Activated CD4-positive, CD25-positive, alpha-beta regulatory T cell treated with anti-CD3 and anti-CD28 coated beads, Interleukin-2, amount 50 U/mL, for 16 hours (primary cell): ENCODE results near the gene ZBED4.

Experiments
- DNase-seq: peaks from one replicate; pipeline ENCODE4 v3.0.0-alpha.2; 2020; ENCODE audit warnings: low read depth, low spot score

Gene ZBED4

DNA sequence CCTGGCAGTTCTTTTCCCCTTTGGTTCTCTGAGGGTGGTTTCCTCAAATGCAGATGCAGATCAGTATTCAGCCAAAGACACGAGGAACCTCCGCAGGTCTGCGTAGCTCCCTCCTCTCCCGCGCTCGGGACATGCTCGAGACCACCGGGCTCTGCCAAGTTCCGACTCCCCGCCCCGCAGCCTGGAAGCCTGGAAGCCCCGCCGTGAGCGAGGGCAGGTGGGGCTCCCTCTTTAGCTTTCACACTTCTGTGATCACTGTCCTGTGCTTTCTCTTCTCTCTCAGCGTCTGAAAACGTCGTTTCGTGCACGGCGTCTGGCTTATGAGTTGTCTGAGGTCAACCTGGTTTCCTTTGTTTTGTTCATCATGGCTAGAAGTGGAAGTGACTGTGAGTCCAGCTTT lies 26.6 kb downstream of the ZBED4 start:
- no peak for DNase-seq

DNA sequence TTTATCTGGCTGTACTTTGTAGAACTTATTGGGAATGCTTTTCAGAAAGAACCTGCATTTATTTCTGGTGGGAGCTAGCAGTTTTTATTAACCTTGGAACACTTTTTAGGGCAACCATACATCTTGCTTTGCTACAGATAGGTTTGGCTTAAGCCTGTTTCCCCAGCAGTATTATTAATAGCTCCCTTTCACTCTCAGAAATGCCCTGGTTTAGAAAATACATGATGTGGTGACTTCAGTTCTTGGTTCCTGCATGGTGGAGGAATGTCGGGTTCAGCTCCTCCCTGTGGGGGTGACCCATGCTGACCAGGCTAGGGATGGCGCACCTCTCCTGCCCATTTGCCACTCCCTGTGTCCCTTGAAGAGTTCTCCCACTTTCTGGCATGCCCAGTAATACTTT lies 28.2 kb downstream of the ZBED4 start:
- DNase-seq, result no peak

DNA sequence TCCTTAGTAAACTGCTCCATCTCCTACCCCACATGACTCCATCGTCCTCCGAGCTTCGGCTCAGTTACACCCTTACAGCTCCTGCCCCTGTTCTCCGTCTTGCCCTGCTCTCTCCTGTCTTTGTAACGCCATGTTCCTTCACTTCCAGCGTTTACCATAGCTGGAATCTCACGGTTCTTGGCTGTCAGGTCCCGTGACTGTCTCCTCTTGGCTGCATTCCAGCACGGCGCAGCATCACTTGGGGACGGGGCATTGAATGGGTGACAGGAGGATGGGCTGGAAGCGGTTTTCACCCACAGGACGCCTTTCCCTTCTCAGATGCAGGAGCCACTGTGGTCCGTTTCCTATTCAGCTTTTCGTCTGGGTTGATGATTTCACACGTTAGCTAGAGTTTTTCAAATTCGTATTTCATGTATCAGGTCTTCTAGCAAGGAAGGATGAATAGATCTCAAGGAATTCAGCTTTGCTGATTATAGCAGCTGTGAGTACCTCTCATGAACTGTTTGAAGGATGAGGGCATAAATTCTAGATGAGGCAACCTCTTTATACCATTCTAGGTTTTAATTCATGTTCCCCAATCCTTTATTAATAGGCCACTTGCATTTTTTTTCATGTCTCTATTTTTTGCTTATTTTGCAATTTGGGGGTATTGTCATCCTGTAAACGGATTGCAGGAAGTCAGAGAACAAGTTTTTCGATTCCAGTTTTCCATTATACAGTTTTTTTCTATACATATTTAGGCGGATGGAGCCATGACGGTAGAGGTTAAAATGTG lies 29.1 kb downstream of the ZBED4 start:
- DNase-seq, result no peak

DNA sequence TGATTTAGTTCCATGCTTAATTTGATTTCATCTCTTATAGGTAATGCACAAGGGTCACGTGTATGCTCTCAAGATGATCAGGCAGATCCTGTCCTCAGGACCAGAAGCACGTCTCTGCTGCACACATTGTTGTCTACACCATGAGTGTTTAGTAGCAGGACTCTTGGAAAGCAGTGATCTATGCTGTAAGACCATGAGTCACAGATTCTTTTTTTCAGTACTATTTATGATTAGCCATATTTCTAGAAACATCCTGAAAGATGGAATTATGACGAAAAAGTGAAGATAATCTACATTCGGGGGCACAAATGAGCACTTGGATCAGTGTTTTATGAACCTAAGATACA lies 29.6 kb downstream of the ZBED4 start:
- DNase-seq, result no peak

DNA sequence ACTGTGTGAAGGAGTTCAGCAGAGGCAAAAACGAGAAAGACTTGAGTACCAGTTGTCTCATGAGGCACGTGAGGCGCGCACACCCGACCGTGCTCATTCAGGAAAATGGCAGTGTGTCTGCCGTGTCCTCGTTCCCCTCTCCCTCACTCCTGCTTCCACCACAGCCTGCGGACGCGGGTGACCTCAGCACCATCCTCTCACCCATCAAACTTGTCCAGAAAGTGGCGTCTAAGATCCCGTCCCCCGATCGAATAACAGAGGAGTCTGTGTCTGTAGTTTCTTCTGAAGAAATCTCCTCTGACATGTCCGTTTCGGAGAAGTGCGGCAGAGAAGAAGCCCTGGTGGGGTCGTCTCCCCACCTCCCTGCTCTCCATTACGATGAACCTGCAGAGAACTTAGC lies 30.4 kb downstream of the ZBED4 start:
- DNase-seq, result no peak

DNA sequence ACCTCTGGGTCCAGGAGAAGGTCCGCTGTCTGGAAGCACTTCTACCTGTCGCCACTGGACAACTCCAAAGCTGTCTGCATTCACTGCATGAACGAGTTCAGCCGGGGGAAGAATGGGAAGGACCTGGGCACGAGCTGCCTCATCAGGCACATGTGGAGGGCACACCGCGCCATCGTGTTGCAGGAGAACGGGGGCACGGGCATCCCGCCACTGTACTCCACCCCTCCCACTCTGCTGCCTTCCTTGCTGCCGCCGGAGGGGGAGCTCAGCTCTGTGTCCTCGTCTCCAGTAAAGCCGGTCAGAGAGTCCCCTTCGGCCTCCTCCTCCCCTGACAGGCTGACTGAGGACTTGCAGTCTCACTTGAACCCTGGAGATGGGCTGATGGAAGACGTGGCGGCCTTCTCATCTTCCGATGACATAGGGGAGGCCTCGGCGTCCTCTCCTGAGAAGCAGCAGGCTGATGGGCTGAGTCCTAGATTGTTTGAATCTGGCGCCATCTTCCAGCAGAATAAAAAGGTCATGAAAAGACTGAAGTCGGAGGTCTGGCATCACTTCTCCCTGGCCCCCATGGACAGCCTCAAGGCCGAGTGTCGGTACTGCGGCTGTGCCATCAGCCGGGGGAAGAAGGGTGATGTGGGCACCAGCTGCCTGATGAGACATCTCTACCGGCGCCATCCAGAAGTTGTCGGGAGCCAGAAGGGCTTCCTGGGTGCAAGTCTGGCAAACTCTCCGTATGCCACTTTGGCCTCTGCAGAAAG lies 31.0 kb downstream of the ZBED4 start:
- no peak for DNase-seq

DNA sequence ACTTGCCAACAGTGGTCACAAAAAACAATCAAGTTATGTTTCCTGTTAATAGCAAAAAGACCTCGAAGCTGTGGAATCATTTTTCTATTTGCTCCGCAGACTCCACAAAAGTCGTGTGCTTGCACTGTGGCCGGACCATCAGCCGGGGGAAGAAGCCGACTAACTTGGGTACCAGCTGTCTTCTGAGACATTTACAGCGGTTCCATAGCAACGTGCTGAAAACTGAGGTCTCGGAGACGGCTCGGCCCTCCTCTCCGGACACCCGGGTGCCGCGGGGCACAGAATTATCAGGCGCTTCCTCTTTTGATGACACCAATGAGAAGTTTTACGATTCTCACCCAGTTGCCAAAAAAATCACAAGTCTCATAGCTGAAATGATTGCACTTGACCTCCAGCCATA lies 31.6 kb downstream of the ZBED4 start:
- DNase-seq, result no peak

DNA sequence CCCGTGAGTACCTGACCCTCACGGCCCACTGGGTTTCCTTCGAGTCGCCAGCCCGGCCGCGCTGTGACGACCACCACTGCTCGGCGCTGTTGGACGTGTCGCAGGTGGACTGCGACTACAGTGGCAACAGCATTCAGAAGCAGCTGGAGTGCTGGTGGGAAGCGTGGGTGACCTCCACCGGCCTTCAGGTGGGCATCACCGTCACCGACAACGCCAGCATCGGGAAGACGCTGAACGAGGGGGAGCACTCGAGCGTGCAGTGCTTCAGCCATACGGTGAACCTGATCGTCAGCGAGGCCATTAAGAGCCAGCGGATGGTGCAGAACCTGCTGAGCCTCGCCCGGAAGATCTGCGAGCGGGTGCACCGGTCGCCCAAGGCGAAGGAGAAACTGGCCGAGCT lies 32.2 kb downstream of the ZBED4 start:
- no peak for DNase-seq

DNA sequence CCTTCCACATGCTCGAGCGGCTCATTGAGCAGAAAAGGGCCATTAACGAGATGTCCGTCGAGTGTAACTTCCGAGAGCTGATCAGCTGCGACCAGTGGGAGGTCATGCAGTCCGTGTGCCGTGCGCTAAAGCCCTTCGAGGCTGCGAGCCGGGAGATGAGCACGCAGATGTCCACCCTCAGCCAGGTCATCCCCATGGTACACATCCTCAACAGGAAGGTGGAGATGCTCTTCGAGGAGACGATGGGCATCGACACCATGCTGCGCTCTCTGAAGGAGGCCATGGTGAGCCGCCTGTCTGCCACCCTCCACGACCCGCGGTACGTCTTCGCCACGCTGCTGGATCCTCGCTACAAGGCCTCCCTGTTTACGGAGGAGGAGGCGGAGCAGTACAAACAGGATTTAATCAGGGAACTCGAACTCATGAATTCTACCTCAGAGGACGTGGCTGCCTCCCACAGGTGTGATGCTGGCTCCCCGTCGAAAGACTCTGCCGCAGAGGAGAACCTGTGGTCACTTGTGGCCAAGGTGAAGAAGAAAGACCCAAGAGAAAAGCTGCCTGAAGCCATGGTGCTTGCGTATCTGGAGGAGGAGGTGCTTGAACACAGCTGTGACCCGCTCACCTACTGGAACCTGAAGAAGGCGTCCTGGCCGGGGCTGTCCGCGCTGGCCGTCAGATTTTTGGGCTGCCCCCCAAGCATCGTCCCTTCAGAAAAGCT lies 32.9 kb downstream of the ZBED4 start:
- no peak for DNase-seq

DNA sequence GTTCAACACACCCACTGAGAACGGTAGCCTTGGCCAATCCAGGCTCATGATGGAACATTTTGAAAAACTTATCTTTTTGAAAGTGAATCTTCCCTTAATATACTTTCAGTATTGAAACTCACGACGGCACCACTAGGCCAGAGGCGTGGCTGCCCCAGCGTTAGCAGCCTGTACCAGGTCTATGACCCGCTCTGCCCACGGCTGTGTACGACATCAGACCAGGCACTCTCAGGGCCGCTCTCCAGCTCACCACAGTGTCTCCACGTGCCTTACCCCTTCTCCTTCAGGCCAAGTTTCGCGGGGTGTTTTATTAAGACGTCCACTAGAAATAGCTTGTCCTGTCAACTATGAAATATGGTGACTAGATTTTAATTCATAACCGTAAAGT lies 33.4 kb downstream of the ZBED4 start:
- DNase-seq, result no peak

DNA sequence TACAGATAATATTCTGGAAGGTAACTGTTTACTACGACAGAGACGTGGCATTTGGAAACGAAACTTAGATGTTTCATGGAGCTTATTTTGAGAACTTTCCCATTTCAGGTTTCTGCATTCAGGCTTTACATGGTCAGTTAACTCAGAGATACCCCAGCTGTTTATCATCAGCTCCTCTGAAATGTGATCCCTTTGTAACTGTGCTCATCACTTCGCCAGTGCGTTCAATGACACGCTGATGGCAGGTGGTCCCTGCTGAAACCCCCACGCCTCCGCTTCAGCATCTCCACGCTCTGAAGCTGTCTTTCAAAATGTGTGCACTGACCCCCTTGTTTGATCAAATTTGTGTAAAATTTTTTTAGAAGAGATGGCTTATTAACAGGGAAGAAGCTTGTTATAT lies 34.1 kb downstream of the ZBED4 start:
- no peak for DNase-seq

DNA sequence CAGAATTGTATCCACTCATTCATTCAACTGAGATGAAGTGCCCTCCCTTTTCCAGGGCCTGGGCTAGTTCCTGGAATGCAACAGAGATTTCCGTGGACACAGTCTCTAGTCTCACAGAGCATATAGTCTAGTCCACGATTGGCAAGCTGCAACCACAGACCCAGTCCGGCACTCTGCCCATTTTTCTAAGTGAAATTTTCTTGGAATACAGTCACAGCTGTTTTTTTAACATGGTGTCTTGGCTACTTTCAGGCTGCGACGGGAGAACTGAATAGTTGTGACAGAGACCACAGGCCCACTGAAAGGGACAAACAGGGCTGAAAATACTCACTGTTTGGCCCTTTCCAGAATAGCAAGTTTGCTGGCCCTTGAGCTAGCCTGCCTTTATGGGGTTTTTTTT lies 35.4 kb downstream of the ZBED4 start:
- DNase-seq, result no peak

DNA sequence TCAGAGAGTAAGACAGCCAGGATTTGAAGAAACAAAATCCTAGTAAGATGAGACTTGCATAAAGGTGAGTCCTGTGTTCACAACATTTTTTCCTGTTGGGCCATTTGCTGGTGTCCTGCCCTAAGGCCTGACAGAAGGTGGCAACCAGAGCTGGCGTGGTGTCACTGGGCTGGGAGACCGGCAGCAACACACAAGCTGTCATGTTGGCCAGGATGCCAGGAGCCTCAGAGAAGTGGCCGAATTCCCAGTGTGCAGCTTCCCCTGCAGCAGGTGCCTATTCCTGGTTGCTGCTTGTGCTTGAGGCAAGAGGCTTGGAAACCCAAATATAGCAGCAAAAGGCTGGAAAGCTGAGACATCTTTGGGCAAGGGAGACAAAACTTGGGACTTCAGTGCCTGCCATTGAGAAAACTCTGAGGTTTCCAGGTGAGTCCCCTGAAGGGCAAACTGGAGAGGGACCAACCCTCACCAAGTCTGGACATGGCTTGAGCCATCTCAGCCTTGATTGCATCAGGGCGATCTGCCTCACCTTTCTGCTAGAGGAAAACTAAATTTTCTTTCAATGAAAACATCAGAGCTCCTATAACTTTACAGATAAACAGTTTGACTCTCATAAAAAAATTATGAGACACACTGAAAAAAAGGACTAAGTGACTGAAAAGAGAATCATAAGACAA lies 38.7 kb downstream of the ZBED4 start:
- DNase-seq, result no peak

DNA sequence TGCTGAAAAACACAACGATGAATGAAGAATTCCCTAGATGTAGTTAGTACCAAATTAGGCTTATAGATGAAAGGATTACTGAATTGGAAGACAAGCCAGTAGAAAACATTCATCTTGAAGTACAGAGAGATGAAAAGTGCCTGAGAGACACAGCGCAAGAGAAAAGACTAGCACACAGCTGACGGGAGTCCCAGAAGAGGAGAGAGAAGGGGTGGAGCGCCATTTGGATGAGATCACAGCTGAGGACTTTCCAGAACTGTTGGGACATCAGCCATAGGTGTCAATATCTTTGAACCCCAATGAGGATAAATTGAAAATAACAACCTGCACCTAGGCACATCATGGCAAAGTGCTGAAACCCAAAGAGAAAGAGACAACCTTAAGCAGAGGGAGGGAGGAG lies 39.4 kb downstream of the ZBED4 start:
- DNase-seq, result no peak

DNA sequence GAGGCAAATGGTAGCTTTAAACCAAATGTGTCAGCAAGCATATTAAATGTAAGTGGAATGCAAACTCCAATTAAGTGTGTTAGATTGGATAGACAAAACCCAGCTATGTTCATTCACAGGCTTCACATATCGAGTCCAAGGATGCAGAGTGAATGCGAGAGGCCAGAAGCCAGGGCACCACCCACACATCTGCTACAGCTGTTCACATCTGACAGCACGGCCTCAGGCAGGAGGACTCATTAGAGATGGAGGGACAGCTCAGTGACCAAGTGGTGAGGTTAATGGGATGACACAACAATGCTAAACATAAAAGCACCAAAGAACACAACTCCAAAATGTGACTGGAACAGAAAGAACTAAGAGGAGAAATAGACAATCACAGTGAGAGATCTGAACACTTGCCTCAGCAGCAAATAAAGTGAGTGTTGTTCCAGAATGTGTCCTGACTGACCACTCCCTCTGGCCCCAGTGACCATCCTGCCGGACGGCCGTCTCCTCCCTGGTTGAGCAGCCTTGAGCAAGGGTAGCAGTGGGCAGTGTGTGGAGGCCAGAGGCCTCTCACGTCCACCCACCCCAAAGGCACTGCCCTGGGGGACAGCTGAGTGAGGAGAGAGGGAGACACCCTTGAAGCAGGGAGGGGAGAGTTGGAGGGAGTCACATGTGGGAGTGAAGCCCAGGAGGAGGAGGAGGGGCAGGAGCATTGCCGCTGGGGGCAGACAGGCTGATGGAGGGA lies 40.8 kb downstream of the ZBED4 start:
- DNase-seq, result no peak

DNA sequence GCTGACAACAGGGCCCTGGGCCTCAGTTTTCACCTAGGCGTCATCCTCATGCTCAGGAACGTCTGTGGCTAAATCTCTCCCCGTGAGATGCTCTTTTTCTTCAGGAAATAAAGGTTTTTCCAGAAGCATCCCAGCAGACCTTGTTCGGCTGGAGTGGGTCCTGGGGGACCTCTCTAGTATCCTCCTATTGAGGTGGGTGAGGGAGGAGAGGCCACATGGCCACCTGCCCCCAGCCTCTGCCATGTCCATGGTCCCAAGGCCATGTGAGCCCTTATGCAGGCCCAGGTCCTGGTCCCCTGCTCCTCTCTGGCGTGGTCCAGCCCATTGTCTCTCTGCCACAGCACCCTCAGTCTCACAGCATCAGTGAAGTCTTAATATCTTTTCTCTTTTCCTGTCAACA lies 42.6 kb downstream of the ZBED4 start:
- no peak for DNase-seq

DNA sequence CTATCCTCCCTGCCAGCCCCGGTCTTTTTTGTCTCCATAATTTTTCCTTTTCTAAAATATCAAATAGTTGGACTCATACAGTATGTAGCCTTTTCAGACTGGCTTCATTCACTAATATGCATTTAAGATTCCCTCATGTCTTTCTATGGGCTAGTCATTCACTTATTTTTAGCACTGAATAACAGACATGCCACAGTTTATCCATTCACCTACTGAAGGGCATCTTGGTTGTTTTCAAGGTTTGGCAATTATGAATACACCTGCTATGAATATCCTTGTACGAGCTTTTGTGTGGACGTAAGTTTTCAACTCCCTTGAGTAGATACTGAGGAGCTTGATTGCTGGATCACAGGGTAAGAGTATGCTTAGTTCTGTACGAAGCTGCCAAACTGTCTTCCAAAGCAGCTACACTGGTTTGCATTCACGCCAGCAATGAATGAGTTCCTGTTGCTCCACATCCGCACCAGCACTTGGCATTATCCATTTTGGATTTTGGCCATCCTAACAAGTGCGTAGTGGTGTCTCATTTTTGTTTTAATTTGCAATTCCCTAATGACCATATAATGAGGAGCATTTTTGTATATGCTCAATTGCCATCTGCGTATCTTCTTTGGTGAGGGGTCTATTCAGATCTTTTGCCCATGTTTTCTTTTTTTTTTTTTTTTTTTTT lies 43.5 kb downstream of the ZBED4 start:
- no peak for DNase-seq

DNA sequence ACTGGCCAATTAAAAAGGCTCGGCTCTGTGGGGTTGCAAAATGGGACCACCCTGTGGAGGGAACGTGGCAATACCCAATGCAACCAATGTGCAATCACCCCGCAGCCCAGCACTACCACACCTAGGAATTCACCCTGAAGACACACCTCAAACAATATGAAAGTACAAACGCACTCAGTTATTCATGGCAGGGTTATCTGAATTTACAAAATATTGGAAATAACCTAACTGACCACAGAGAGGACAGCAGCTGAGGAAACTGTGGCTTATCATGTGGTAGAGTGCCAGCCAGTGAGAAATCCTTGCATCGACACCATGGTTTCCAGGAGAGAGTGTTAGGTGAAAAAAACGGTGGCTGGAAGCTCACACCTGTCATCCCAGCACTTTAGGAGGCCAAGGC lies 45.9 kb downstream of the ZBED4 start:
- DNase-seq, result no peak

DNA sequence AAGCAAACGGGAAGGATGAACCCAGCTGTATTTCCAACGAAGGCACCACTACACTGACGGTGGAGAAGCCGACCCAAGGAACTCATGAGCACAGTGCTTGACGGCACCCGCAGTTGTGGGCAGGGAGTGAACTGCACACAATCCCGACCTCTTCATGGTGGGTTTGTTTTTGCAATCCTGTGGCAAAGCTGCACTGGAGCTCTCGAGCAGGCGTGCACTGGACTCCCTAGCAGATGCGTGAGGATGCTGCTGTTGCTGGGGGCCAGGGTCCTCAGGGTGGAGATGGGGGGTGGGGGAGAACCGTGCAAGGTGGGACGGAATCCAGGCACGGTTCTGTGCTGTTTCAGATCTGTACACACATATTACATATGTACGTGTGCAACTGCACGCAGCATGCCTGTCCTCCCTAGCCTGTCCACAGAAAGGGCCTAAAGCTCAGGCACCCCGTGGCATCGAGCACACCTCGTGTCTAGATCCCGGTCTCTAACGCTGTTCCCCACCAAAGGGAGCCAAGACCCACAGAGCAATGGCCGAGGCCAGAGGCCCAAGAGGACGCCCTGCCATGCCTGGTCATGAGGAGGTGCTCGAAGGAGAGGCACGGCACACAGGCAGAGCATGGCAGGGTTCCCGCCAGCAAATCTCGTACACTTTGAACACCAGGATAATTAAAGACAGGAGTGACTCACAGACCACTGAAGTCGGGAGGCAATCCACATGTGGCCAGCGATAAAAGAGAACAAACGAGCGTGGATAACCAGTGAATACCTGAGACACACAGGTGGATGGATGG lies 47.0 kb downstream of the ZBED4 start:
- DNase-seq, result no peak

DNA sequence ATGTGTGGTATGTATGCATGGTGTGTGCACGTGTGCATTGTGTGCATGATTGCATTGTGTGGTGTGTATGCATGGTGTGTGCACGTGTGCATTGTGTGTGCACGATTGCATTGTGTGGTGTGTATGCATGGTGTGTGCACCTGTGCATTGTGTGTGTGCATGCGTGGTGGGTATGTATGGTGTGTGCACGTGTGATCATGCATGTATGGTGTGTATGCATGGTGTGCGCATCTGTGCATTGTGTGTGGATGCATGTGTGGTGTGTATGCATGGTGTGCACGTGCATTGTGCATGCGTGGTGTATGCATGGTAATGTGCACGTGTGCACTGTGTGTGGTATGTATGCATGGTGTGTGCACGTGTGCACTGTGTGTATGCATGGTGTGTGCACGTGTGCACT lies 47.8 kb downstream of the ZBED4 start:
- no peak for DNase-seq
